ENCODE measurements around the gene PRR5L.

- no peak for TF ChIP-seq ZNF384 (IDR thresholded peaks at IDR 0.05)
- no peak for TF ChIP-seq ELF4 (IDR thresholded peaks at IDR 0.05)
Measured at GRCh38 chr11:36427876-36428275, 131.8 kb downstream of the PRR5L start.

Data from HEK293T (cell line).